Upper lobe of left lung (tissue), 6 donors: ENCODE results near the gene CNN3. TPM values are rescaled to one million over a fixed set of nuclear protein-coding genes. Genes with fewer than 3 reads are reported as not detected.
A peak's percentile ranks its signal among the peaks of the same experiment; 100 is the strongest.

ENCODE experiments used
- ATAC-seq, 2 donors: fragments of 200-7000 bp; cut with Tn5 transposase; one replicate each; pipeline ENCODE4 v1.9.1; 2022; ENCODE audit warnings: mild to moderate bottlenecking in 2 of 2, moderate library complexity in 2 of 2; ENCODE audit not compliant: low FRiP score in 2 of 2
- DNase-seq, 2 donors: peaks; one replicate each; pipeline ENCODE4 v3.0.0-alpha.2; 2019 to 2020
- H3K27ac ChIP-seq, 4 donors: fragments of 200-600 bp; sonication (generic); one replicate each; pipeline ENCODE4 v1.5.1; 2016 to 2019
- H3K27me3 ChIP-seq, 4 donors: fragments of 200-600 bp; sonication (generic); one replicate each; pipeline ENCODE4 v1.5.1; 2017 to 2019
- H3K36me3 ChIP-seq, 4 donors: fragments of 200-600 bp; sonication (generic); one replicate each; pipeline ENCODE4 v1.5.1; 2016 to 2019
- H3K4me1 ChIP-seq, 4 donors: fragments of 200-600 bp; sonication (generic); one replicate each; pipeline ENCODE4 v1.5.1; 2018 to 2019
- H3K4me3 ChIP-seq, 4 donors: fragments of 200-600 bp; sonication (generic); one replicate each; pipeline ENCODE4 v1.5.1; 2017 to 2019; ENCODE audit warnings: mild to moderate bottlenecking in 2 of 4, moderate library complexity in 1 of 4
- H3K9me3 ChIP-seq, 4 donors: fragments of 200-600 bp; sonication (generic); one replicate each; pipeline ENCODE4 v1.5.1; 2018 to 2019
- EP300 ChIP-seq, 4 donors: sonication (generic); formaldehyde crosslinking; IDR thresholded peaks; one replicate each; pipeline ENCODE4 v1.5.1; 2017; ENCODE audit warnings: antibody characterized with exemption in 4 of 4, control low read depth in 2 of 4
- POLR2A ChIP-seq, 4 donors: fragments of 450-650 bp; IDR thresholded peaks; one replicate each; pipeline ENCODE4 v1.5.1; 2016 to 2017; ENCODE audit warnings: antibody characterized with exemption in 4 of 4, mild to moderate bottlenecking in 2 of 4
- POLR2AphosphoS5 ChIP-seq, 2 donors: sonication (generic); formaldehyde crosslinking; IDR thresholded peaks; one replicate each; pipeline ENCODE4 v1.5.1; 2017; ENCODE audit warnings: antibody characterized with exemption in 2 of 2
- WGBS, 2 donors: methylation state at CpG; one replicate each; pipeline ENCODE4 v1.1.5; 2017 to 2018; 5-methylcytosine and 5-hydroxymethylcytosine counted together
- total RNA-seq, 6 donors: library from RNA; depleted of rRNA in 4 of 6; stranded (reverse); fragments of >200 nt in 4 of 6; gene quantifications; one replicate each; pipeline versions ENCODE4 v1.1.0 to v1.2.1, GENCODE V29; 2016 to 2021
- TF ChIP-seq, protein P1 (sequence below), 6 experiments: fragments of 450-650 bp in 4 of 6; fragments of 200-600 bp in 2 of 6; sonication (generic) in 2 of 6; IDR thresholded peaks; one replicate each; pipeline ENCODE4 v1.5.1; 2016 to 2019; ENCODE audit warnings: antibody characterized with exemption in 6 of 6
- donor health status: DM: no; HTN: no; CAD: no; lungs with moderate emphysema.
- donor health status: DM: no; HTN: yes; CAD: no; lungs with severe emphysema.

CNN3 gene
- total RNA-seq, 6 donors from 2014 or later, result 60.8 to 209 (median 166) TPM

DNA sequence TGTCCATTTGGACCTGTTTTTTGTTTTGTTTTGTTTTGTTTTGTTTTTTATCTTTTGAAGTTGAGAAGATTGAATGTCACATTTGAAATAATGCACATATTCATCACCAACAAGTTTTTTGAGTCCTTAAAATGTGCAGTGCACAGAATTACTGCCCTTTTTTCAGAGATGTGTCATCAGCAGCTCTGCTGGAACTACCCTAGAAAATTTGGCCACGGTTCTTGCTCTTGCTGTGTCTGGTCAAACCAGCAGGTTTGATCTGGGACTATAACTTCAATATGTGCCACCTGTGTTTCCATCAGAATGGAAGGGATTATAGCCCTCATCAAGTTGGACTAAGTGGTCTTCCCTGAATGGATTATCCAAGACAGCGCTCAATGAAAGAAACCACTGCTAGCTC lies 24.1 kb upstream of the CNN3 start:
- WGBS, 2 donors, result 92 to 93% methylated on average over 2 of the region's 2 CpGs
- ATAC-seq (no peak), DNase-seq (no peak)
- TF ChIP-seq, protein P1, sequence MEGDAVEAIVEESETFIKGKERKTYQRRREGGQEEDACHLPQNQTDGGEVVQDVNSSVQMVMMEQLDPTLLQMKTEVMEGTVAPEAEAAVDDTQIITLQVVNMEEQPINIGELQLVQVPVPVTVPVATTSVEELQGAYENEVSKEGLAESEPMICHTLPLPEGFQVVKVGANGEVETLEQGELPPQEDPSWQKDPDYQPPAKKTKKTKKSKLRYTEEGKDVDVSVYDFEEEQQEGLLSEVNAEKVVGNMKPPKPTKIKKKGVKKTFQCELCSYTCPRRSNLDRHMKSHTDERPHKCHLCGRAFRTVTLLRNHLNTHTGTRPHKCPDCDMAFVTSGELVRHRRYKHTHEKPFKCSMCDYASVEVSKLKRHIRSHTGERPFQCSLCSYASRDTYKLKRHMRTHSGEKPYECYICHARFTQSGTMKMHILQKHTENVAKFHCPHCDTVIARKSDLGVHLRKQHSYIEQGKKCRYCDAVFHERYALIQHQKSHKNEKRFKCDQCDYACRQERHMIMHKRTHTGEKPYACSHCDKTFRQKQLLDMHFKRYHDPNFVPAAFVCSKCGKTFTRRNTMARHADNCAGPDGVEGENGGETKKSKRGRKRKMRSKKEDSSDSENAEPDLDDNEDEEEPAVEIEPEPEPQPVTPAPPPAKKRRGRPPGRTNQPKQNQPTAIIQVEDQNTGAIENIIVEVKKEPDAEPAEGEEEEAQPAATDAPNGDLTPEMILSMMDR (IDR thresholded peaks at IDR 0.05), result no peak
- TF ChIP-seq POLR2AphosphoS5 (IDR thresholded peaks at IDR 0.05), result no peak
- TF ChIP-seq EP300 (IDR thresholded peaks at IDR 0.05), result no peak
- no peak for TF ChIP-seq POLR2A (IDR thresholded peaks at IDR 0.05)
- no peak overlapping the region for H3K27ac ChIP-seq
- no peak overlapping the region for H3K4me3 ChIP-seq
- peaks cover 0 to 9% (median 0%) of the 10 kb centered on the region in 4 donors for H3K4me1 ChIP-seq
- H3K27me3 ChIP-seq, result no peaks in the 10 kb centered on the region
- H3K36me3 ChIP-seq, result no peaks in the 10 kb centered on the region
- no peaks in the 10 kb centered on the region for H3K9me3 ChIP-seq

DNA sequence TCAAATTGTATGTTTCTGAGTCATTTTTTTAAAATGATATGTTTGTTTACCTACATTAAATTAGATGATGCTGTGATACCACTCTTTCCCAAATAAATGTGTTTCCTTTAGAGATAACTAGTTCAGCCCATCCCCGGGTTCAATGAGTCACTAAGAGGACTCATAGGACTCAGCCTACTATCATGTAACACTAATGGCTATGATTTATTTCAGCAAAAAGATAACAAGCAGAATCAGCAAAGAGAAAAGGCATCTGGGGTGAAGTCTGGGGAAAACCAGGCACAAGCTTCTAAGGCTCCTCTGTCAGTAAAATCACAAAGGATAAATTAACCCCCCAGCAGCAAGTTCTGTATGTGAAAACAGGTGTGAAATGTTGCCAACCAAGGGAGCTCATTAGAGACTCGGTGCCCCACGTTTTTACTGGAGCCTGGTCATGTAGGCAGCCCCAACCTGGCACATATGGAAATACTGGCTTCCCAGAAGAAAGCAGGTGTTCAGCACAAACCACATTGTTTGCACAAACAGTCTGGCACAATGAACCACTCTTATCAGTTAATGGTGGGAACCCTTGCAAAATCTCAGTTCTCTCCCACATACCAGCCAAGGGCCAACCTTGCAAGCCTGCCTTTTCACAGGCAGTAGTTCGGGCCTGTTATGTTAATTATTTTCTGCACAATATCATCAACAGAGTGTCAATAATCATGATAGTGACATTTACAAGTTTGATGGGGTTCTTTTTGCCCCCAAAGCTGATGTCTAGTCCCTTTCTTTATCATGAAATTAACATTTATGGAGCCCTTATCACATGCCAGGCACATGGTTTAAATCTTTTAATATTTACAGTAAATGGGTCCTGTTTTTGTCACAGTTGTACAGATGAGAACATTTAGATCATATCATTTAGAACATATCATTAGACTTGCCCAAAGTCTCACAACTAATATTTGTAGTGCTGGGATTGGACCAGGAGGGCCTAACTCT lies 23.1 kb upstream of the CNN3 start:
- ATAC-seq (peak in 1 of 2 donors; percentile 49), DNase-seq (peak in 1 of 2 donors; percentile 56)
- TF ChIP-seq, protein P1 (IDR thresholded peaks at IDR 0.05), result no peak
- no peak for TF ChIP-seq POLR2AphosphoS5 (IDR thresholded peaks at IDR 0.05)
- no peak for TF ChIP-seq EP300 (IDR thresholded peaks at IDR 0.05)
- no peak for TF ChIP-seq POLR2A (IDR thresholded peaks at IDR 0.05)
- Histone ChIP-seq H3K4me1 (peaks cover 0 to 9% (median 0%) of the 10 kb centered on the region in 4 donors), H3K9me3 (no peaks in the 10 kb centered on the region), H3K27ac (no peak overlapping the region), H3K36me3 (no peaks in the 10 kb centered on the region), H3K27me3 (no peaks in the 10 kb centered on the region), H3K4me3 (no peak overlapping the region)
- WGBS, 2 donors, result 68 to 72% methylated on average over 4 of the region's 4 CpGs

DNA sequence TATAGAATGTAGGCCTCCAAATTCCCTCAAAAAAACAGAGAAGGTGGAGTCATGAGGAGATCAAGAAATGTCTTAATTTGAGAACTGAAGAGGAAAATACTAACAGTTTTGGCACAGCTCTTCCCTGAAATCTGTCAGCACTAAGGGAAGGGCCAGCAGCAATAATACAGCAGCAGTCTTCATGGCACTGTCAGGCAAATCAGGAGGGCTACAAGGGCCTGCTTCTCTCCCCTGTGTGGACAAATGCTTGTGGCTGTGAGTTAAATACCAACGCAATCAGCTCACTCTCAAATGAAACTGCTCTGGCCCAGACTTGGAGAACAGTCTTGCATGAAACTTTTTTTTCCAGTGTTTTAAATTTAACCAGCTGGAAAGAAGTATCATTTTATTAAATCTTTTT lies 20.5 kb upstream of the CNN3 start:
- no peak for DNase-seq

DNA sequence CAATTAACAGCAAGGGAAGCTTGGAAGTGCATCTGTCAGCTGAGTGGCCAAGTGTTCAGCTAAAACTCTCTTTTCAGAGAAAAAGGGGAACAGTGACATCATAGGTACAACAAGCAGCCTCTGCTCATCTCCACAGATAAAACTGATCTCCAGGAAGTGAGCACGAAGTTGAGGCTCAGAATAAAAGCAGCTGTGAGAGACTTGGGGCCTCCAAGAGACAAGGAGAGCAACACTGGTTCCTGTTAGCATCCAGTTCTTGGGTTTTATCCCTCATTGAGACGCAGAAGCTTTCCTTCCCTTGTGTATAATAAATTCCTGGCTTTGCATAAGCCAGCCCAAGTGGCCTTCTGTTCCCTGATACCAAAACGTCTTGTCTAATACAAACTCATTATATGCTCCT lies 20.0 kb upstream of the CNN3 start:
- H3K4me1 ChIP-seq, result peaks cover 0 to 9% (median 0%) of the 10 kb centered on the region in 4 donors
- no peaks in the 10 kb centered on the region for H3K9me3 ChIP-seq
- peak overlapping the region in 1 of 4 donors; percentile 1 for H3K27ac ChIP-seq
- H3K4me3 ChIP-seq, result no peak overlapping the region
- no peak for ATAC-seq
- no peaks in the 10 kb centered on the region for H3K27me3 ChIP-seq
- H3K36me3 ChIP-seq, result no peaks in the 10 kb centered on the region
- 52 to 67% methylated on average over 3 of the region's 3 CpGs for WGBS, 2 donors
- no peak for DNase-seq
- TF ChIP-seq POLR2AphosphoS5 (IDR thresholded peaks at IDR 0.05), result no peak
- TF ChIP-seq, protein P1 (IDR thresholded peaks at IDR 0.05), result no peak
- no peak for TF ChIP-seq POLR2A (IDR thresholded peaks at IDR 0.05)
- no peak for TF ChIP-seq EP300 (IDR thresholded peaks at IDR 0.05)

More for the DNA sequence above, 20.5 kb upstream of the CNN3 start:
- TF ChIP-seq POLR2AphosphoS5 (IDR thresholded peaks at IDR 0.05), result no peak
- TF ChIP-seq, protein P1 (IDR thresholded peaks at IDR 0.05), result no peak
- no peak for TF ChIP-seq EP300 (IDR thresholded peaks at IDR 0.05)
- TF ChIP-seq POLR2A (IDR thresholded peaks at IDR 0.05), result no peak
- no peaks in the 10 kb centered on the region for H3K27me3 ChIP-seq
- no peak overlapping the region for H3K4me3 ChIP-seq
- peak overlapping the region in 1 of 4 donors; percentile 1 for H3K27ac ChIP-seq
- H3K9me3 ChIP-seq, result no peaks in the 10 kb centered on the region
- peaks cover 0 to 9% (median 0%) of the 10 kb centered on the region in 4 donors for H3K4me1 ChIP-seq
- WGBS, 2 donors, result 36 to 65% methylated on average over 1 of the region's 1 CpG
- peak in 1 of 2 donors; percentile 78 for ATAC-seq
- H3K36me3 ChIP-seq, result no peaks in the 10 kb centered on the region
